Hepatocyte (in vitro differentiated cells): Measurements from ENCODE around the gene GNPTAB. TPM values are rescaled to one million over a fixed set of nuclear protein-coding genes. Genes with fewer than 3 reads are reported as not detected.

Experiments
- DNase-seq: peaks from one replicate; pipeline ENCODE4 v3.0.0-alpha.2; 2016; ENCODE audit warnings: low spot score
- H2AFZ ChIP-seq: fragments of 200-600 bp; sonication (generic); 2 replicates; pipeline ENCODE4 v1.6.0; 2016; ENCODE audit warnings: antibody characterized with exemption, mild to moderate bottlenecking
- H3K27ac ChIP-seq: fragments of 200-600 bp; sonication (generic); 2 replicates; pipeline ENCODE4 v1.5.1; 2016; ENCODE audit warnings: mild to moderate bottlenecking
- H3K27me3 ChIP-seq: fragments of 200-600 bp; sonication (generic); 2 replicates; pipeline ENCODE4 v1.6.1; 2016
- H3K36me3 ChIP-seq: fragments of 200-600 bp; sonication (generic); replicated peaks from 2 replicates; pipeline ENCODE4 v1.5.1; 2016; ENCODE audit warnings: low read depth; ENCODE audit not compliant: insufficient read depth
- H3K4me1 ChIP-seq: fragments of 200-600 bp; sonication (generic); 2 replicates; pipeline ENCODE4 v1.5.1; 2016; ENCODE audit warnings: mild to moderate bottlenecking, moderate library complexity; ENCODE audit not compliant: insufficient read depth
- H3K4me2 ChIP-seq: fragments of 200-600 bp; sonication (generic); 2 replicates; pipeline ENCODE4 v1.6.0; 2016
- H3K4me3 ChIP-seq: fragments of 200-600 bp; sonication (generic); 2 replicates; pipeline ENCODE4 v1.5.1; 2016; ENCODE audit warnings: mild to moderate bottlenecking
- H3K79me2 ChIP-seq: fragments of 200-600 bp; sonication (generic); 2 replicates; pipeline ENCODE4 v1.6.0; 2017; ENCODE audit warnings: mild to moderate bottlenecking
- H3K9me2 ChIP-seq: fragments of 200-600 bp; sonication (generic); replicated peaks from 2 replicates; pipeline ENCODE4 v1.6.0; 2017; ENCODE audit warnings: mild to moderate bottlenecking; ENCODE audit not compliant: insufficient read depth
- H3K9me3 ChIP-seq: fragments of 200-600 bp; sonication (generic); 2 replicates; pipeline ENCODE4 v1.5.1; 2016; ENCODE audit warnings: low read depth, mild to moderate bottlenecking
- H4K20me1 ChIP-seq: fragments of 200-600 bp; sonication (generic); 2 replicates; pipeline ENCODE4 v1.6.0; 2016; ENCODE audit warnings: mild to moderate bottlenecking; ENCODE audit not compliant: insufficient read depth, poor library complexity, severe bottlenecking
- EZH2 ChIP-seq: fragments of 200-600 bp; sonication (generic); IDR thresholded peaks from 2 replicates; pipeline ENCODE4 v1.6.1; 2016; ENCODE audit warnings: antibody characterized with exemption, mild to moderate bottlenecking, borderline replicate concordance
- EZH2phosphoT487 ChIP-seq: fragments of 200-600 bp; sonication (generic); IDR thresholded peaks from one replicate; pipeline ENCODE4 v1.6.1; 2018; ENCODE audit warnings: antibody characterized with exemption, mild to moderate bottlenecking, low read depth, moderate library complexity; ENCODE audit not compliant: unreplicated experiment, severe bottlenecking
- WGBS: methylation state at CpG from one replicate; pipeline ENCODE4 v1.1.6; 2016; ENCODE audit warnings: low lambda C conversion rate; ENCODE audit errors: missing lambda C conversion rate; 5-methylcytosine and 5-hydroxymethylcytosine counted together
- polyA plus RNA-seq: library from polyadenylated mRNA; unstranded; fragments of >200 nt; fragmentation: Nextera tagmentation; extraction: Ambion mirVana; gene quantifications from 2 replicates; pipeline ENCODE4 v1.2.1, GENCODE V29; 2016
- total RNA-seq: library from RNA; depleted of rRNA; stranded (reverse); fragments of >200 nt; gene quantifications from 2 replicates; pipeline ENCODE4 v1.2.3, GENCODE V29; 2014
- TF ChIP-seq, protein P1 (sequence below): fragments of 200-600 bp; sonication (generic); IDR thresholded peaks from 2 replicates; pipeline ENCODE4 v1.5.1; 2016; ENCODE audit warnings: antibody characterized with exemption, mild to moderate bottlenecking; ENCODE audit not compliant: poor library complexity

GNPTAB gene
- total and polyA plus RNA-seq, 2 experiments from 2014 or later: 13.8 to 21.6 TPM

DNA sequence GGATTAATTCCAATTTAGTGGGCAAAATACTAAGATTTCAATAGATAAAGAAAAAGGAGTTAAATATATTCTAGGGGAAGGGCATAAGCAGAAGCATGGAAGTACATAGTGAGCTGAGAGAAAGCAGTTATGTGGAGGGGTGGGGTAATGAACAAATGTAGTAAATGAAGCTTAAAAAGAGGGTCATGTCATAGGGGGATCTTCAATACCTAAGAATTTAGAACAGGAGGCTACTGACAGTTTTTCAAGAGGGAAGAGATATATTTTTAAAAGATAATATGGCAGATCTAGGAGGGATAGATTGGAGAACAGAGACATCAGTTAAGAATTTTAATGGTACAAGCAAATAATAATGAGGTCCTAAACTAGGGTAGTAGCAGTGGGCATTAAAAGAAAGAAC lies 100.9 kb downstream of the GNPTAB start:
- Histone ChIP-seq H3K36me3 (no peaks in the 10 kb centered on the region), H3K27me3 (no peaks in the 10 kb centered on the region), H3K4me3 (no peak overlapping the region), H3K4me2 (no peak overlapping the region), H3K4me1 (no peaks in the 10 kb centered on the region), H3K9me3 (no peaks in the 10 kb centered on the region), H3K9me2 (no peaks in the 10 kb centered on the region), H4K20me1 (no peaks in the 10 kb centered on the region), H3K27ac (no peak overlapping the region), H2AFZ (no peak overlapping the region), H3K79me2 (no peaks in the 10 kb centered on the region)
- DNase-seq: no peak
- TF ChIP-seq EZH2phosphoT487: no peak
- TF ChIP-seq, protein P1, sequence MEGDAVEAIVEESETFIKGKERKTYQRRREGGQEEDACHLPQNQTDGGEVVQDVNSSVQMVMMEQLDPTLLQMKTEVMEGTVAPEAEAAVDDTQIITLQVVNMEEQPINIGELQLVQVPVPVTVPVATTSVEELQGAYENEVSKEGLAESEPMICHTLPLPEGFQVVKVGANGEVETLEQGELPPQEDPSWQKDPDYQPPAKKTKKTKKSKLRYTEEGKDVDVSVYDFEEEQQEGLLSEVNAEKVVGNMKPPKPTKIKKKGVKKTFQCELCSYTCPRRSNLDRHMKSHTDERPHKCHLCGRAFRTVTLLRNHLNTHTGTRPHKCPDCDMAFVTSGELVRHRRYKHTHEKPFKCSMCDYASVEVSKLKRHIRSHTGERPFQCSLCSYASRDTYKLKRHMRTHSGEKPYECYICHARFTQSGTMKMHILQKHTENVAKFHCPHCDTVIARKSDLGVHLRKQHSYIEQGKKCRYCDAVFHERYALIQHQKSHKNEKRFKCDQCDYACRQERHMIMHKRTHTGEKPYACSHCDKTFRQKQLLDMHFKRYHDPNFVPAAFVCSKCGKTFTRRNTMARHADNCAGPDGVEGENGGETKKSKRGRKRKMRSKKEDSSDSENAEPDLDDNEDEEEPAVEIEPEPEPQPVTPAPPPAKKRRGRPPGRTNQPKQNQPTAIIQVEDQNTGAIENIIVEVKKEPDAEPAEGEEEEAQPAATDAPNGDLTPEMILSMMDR: no peak
- no peak for TF ChIP-seq EZH2

DNA sequence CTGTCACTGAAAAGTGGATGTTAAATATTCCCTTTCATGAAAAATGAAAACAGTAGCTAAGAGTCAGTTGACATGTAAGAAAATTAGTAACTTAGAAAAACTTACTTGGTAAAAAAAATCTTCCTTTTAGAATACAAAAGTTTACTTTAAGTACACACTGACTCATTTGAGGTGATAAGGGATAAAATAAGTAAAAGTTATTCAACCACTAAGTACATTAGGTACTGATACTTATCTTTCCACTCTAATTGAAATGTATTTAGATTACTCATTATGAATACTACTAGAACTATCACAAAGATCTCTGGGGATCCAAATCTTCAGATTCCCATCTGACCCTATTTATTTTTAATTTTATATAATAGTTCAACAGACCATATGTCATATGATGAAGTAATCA lies 103.7 kb downstream of the GNPTAB start:
- Histone ChIP-seq H3K79me2 (no peaks in the 10 kb centered on the region), H3K9me2 (no peaks in the 10 kb centered on the region), H3K4me3 (no peak overlapping the region), H4K20me1 (no peaks in the 10 kb centered on the region), H3K9me3 (no peaks in the 10 kb centered on the region), H3K4me2 (no peak overlapping the region), H2AFZ (no peak overlapping the region), H3K36me3 (no peaks in the 10 kb centered on the region), H3K4me1 (no peaks in the 10 kb centered on the region), H3K27me3 (no peaks in the 10 kb centered on the region), H3K27ac (no peak overlapping the region)
- no peak for DNase-seq
- TF ChIP-seq EZH2phosphoT487 (no peak), EZH2 (no peak)
- TF ChIP-seq, protein P1: no peak

DNA sequence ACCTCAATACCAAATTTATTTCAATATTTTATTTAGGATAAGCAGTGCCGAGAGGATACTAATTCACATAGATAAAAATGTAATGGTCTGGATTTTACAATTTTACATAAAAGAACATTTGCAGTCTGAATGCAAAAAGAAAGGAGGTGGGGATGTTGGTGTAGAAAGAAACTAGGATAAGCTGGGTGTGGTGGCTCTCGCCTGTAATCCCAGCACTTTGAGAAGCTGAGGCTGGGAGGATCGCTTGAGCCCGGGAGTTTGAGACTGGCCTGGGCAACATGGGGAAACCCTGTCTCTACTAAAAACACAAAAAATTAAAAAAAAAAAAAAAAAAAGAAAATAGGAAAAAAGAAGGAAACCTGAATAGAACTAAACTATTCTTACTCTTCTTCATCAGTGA lies 108.4 kb downstream of the GNPTAB start:
- H3K36me3 ChIP-seq: no peaks in the 10 kb centered on the region
- 97% methylated on average over 4 of the region's 4 CpGs for WGBS
- no peak for TF ChIP-seq EZH2phosphoT487
- TF ChIP-seq EZH2: no peak
- TF ChIP-seq, protein P1: no peak

DNA sequence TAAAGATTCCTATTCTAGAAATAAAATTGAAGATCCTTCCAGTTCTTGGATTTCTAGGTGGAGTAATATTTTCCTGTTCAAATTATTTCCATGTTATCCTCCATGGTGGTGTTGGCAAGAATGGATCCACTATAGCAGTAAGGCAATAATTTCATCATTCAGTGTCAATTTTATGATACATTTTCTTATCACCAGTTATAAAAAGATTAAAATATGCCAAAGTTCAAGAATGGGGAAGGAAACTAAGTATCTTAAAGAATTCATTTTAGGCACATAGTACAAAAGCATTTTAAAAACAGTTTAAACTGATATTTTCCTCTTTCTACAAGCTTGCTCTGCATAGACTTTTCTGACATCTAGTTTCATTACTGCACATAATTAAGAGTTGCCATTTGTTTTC lies 110.6 kb downstream of the GNPTAB start:
- Histone ChIP-seq H2AFZ (no peak overlapping the region), H3K79me2 (peaks cover 38% of the 10 kb centered on the region), H3K4me3 (no peak overlapping the region), H3K9me3 (no peaks in the 10 kb centered on the region), H4K20me1 (no peaks in the 10 kb centered on the region), H3K4me2 (no peak overlapping the region), H3K9me2 (no peaks in the 10 kb centered on the region), H3K4me1 (no peaks in the 10 kb centered on the region), H3K27ac (no peak overlapping the region), H3K36me3 (no peaks in the 10 kb centered on the region), H3K27me3 (no peaks in the 10 kb centered on the region)
- no peak for DNase-seq
- TF ChIP-seq EZH2phosphoT487 (no peak), EZH2 (no peak)
- TF ChIP-seq, protein P1: no peak

More for the DNA sequence above, 108.4 kb downstream of the GNPTAB start:
- Histone ChIP-seq H3K79me2 (peaks cover 17% of the 10 kb centered on the region), H2AFZ (no peak overlapping the region), H3K4me1 (no peaks in the 10 kb centered on the region), H3K27me3 (no peaks in the 10 kb centered on the region), H3K27ac (no peak overlapping the region), H3K4me2 (no peak overlapping the region), H4K20me1 (no peaks in the 10 kb centered on the region), H3K4me3 (no peak overlapping the region), H3K9me2 (no peaks in the 10 kb centered on the region), H3K9me3 (no peaks in the 10 kb centered on the region)
- no peak for DNase-seq
